GM18526 (cell line): Measurements from ENCODE around the gene PHLDA3.

Experiments used
- POLR2A ChIP-seq: IDR thresholded peaks from 3 replicates; pipeline ENCODE4 v1.6.1; 2011; ENCODE audit not compliant: insufficient read length; ENCODE audit errors: extremely low read depth

PHLDA3 gene

GRCh38 chr1:201506092-201506491, 37.1 kb upstream of the PHLDA3 start:
- no peak for TF ChIP-seq POLR2A

GRCh38 chr1:201505503-201505890, 36.5 kb upstream of the PHLDA3 start:
- no peak for TF ChIP-seq POLR2A

GRCh38 chr1:201504799-201505502, 36.0 kb upstream of the PHLDA3 start:
- no peak for TF ChIP-seq POLR2A

GRCh38 chr1:201504179-201504631, 35.2 kb upstream of the PHLDA3 start:
- TF ChIP-seq POLR2A = no peak

- no peak for TF ChIP-seq POLR2A
Observed at GRCh38 chr1:201503397-201504176, 34.6 kb upstream of the PHLDA3 start.

- TF ChIP-seq POLR2A = no peak
Observed at GRCh38 chr1:201502511-201502857, 33.5 kb upstream of the PHLDA3 start.

GRCh38 chr1:201501812-201502510, 33.0 kb upstream of the PHLDA3 start:
- no peak for TF ChIP-seq POLR2A

- no peak for TF ChIP-seq POLR2A
Observed at GRCh38 chr1:201501144-201501543, 32.2 kb upstream of the PHLDA3 start.

- no peak for TF ChIP-seq POLR2A
Observed at GRCh38 chr1:201500670-201501120, 31.7 kb upstream of the PHLDA3 start.

GRCh38 chr1:201499795-201500669, 31.0 kb upstream of the PHLDA3 start:
- no peak for TF ChIP-seq POLR2A

GRCh38 chr1:201499191-201499590, 30.2 kb upstream of the PHLDA3 start:
- no peak for TF ChIP-seq POLR2A

GRCh38 chr1:201498621-201499020, 29.6 kb upstream of the PHLDA3 start:
- TF ChIP-seq POLR2A = no peak

- no peak for TF ChIP-seq POLR2A
Observed at GRCh38 chr1:201497935-201498509, 29.0 kb upstream of the PHLDA3 start.

GRCh38 chr1:201496296-201496690, 27.3 kb upstream of the PHLDA3 start:
- no peak for TF ChIP-seq POLR2A
